Mesothelial cell of epicardium (in vitro differentiated cells): Measurements from ENCODE around the gene MS4A10. TPM values are rescaled to one million over a fixed set of nuclear protein-coding genes. Genes with fewer than 3 reads are reported as not detected.
A peak's percentile ranks its signal among the peaks of the same experiment; 100 is the strongest.

Source experiments
- DNase-seq, 2 experiments: peaks; one replicate each; pipeline ENCODE4 v3.0.0; 2021; ENCODE audit warnings: low spot score in 2 of 2; ENCODE audit not compliant: unreplicated experiment in 2 of 2
- H3K27ac Mint-ChIP-seq: 2 replicates; pipeline ENCODE4 v1.8.0; 2021; ENCODE audit warnings: mixed read lengths
- H3K27me3 Mint-ChIP-seq: 2 replicates; pipeline ENCODE4 v1.8.0; 2021; ENCODE audit warnings: low read depth, mixed read lengths
- H3K36me3 Mint-ChIP-seq: 2 replicates; pipeline ENCODE4 v1.8.0; 2021; ENCODE audit warnings: mixed read lengths
- H3K4me1 Mint-ChIP-seq: 2 replicates; pipeline ENCODE4 v1.8.0; 2021; ENCODE audit warnings: mixed read lengths
- H3K4me3 Mint-ChIP-seq: 2 replicates; pipeline ENCODE4 v1.8.0; 2021; ENCODE audit warnings: mild to moderate bottlenecking, moderate library complexity, mixed read lengths
- H3K9me3 Mint-ChIP-seq: 2 replicates; pipeline ENCODE4 v1.8.0; 2021; ENCODE audit warnings: mixed read lengths
- total RNA-seq: library from RNA; stranded (reverse); gene quantifications from 3 replicates; pipeline ENCODE4 v1.2.1, GENCODE V29; 2021
- TF ChIP-seq, protein P1 (sequence below): fragments of 200-600 bp; sonication (generic); IDR thresholded peaks from one replicate; pipeline ENCODE4 v1.5.0; 2021; ENCODE audit warnings: antibody characterized with exemption; ENCODE audit not compliant: unreplicated experiment

The MS4A10 gene
- total RNA-seq, 1 donor from 2014 or later = not detected

DNA sequence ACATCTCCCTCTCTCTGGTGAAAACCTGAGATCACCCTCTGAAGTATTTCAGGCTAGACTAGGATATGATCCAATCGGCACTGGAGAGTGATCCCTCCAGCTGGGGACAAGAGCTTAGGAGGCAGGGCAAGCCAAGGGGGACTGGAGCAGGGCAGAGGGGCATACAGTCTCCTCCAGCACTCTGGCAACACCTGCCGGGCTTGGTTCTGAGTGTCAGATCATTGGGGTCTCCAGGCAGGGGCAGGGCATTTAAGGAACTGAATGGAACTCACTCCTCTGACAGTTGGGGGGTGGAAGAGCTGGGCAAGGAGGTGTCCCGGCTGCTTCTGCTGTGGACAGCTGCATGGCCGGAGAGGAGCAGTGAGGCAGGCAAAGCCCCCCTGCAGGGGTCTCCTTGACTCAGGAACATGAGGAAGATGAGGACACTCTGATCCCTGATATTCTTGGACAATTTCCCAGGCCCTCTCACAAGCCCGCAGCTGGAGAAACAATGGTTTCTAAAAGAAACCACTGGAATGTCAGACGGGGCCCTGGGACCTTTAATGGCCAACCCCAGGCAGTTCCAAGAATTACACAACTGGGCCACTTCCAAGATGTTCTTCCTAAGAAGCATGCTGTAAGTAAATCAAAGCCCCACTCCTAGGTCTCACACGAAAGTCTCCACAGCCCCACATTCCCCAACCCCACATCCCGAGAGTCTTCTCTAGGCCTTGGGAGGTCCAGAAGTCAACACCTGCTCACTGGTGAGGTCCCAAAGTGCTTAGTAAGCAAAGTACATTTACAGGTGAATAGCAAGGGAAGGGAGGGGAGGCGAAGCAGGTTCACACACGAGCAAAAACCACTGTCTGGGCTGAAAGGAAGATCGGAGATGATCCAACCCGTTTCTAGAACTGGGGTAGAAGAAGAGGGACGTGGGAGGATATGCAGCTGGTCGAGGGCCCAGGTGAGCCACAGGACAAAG lies 55.6 kb downstream of the MS4A10 start:
- TF ChIP-seq, protein P1, sequence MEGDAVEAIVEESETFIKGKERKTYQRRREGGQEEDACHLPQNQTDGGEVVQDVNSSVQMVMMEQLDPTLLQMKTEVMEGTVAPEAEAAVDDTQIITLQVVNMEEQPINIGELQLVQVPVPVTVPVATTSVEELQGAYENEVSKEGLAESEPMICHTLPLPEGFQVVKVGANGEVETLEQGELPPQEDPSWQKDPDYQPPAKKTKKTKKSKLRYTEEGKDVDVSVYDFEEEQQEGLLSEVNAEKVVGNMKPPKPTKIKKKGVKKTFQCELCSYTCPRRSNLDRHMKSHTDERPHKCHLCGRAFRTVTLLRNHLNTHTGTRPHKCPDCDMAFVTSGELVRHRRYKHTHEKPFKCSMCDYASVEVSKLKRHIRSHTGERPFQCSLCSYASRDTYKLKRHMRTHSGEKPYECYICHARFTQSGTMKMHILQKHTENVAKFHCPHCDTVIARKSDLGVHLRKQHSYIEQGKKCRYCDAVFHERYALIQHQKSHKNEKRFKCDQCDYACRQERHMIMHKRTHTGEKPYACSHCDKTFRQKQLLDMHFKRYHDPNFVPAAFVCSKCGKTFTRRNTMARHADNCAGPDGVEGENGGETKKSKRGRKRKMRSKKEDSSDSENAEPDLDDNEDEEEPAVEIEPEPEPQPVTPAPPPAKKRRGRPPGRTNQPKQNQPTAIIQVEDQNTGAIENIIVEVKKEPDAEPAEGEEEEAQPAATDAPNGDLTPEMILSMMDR = no peak
- DNase-seq = no peak
- Mint-ChIP-seq H3K36me3 (no peaks in the 10 kb centered on the region), H3K27ac (peak overlapping the region; percentile 96), H3K4me3 (peak overlapping the region; percentile 84), H3K27me3 (peaks cover 11% of the 10 kb centered on the region), H3K9me3 (no peaks in the 10 kb centered on the region), H3K4me1 (peaks cover 48% of the 10 kb centered on the region)

DNA sequence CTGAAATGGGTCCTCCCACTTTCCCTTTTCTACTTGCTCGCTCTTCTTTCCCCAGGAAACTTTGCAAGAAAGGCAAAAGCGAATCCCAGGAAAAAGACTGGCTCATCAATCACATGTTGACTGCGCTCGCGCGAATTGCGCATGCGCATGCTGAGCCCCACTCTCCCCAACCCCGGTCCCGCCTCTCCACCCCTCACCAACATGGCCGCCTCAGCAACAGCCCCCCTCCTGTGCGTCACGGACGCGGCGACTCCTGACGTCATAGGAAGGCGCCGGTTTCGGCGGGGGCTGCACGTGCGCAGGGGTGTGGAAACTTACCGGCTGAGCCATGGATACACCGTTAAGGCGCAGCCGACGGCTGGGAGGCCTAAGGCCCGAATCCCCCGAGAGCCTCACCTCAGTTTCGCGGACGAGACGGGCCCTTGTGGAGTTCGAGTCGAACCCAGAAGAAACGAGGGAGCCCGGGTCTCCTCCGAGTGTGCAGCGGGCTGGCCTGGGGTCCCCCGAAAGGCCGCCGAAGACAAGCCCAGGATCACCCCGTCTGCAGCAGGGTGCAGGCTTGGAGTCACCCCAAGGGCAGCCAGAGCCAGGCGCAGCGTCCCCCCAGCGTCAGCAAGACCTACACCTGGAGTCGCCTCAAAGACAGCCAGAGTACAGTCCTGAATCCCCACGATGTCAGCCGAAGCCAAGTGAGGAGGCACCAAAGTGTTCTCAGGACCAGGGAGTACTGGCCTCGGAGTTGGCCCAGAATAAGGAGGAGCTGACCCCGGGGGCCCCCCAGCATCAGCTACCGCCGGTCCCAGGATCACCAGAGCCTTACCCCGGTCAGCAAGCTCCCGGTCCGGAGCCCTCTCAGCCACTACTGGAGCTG lies 56.9 kb downstream of the MS4A10 start, which contains the start of gene CCDC86:
TSS of gene CCDC86 (plus strand) at position 317 of the 871 bp plus-strand sequence. CDS start at position 329, 12 bp downstream.
- Mint-ChIP-seq H3K36me3 (no peaks in the 10 kb centered on the region), H3K9me3 (no peaks in the 10 kb centered on the region), H3K27ac (peak within 1 kb of the TSS; percentile 96), H3K4me1 (peaks cover 48% of the 10 kb centered on the region), H3K27me3 (peaks cover 4% of the 10 kb centered on the region), H3K4me3 (peak within 1 kb of the TSS; percentile 84)
- peak; percentile 98 to 100 for DNase-seq
- TF ChIP-seq, protein P1 = no peak

DNA sequence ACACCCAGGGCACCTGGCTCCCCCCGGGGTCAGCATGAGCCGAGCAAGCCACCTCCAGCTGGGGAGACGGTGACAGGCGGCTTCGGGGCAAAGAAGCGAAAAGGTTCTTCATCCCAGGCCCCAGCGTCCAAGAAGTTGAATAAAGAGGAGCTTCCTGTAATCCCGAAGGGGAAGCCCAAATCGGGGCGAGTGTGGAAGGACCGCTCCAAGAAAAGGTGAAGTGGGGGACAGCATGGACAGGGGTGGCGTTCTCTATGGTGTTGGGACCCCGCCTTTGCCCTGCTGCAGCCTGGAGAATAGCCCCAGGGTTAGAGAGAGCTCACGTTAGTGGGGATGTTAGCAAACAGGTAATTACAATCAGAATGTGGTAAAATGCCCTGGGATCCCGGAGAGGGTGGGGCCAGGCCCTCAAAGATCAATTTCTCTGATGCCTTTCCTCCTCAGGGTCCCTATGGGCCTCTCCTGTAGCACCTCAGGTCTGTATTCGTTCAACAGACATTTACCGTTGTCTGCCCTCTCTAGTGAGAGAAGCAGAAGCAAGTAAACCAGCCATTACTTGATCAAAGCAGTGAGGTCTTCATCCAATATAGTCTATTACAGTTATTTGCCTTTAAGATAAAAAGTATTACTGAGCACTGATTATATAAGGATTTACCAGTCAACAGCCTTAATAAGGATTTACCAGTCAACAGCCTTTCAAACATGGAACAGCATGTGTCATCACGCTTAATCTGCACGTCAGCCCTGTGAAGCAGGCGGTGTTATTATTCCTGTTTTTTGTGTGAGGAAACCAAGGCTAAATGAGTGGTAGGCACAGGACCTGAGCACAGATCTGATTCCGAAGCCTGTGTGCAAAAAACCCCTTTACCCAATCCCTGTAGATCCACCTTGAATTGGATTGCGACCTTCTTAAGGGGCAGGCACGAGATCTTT lies 57.8 kb downstream of the MS4A10 start:
- Mint-ChIP-seq H3K4me1 (peaks cover 48% of the 10 kb centered on the region), H3K9me3 (no peaks in the 10 kb centered on the region), H3K4me3 (peak overlapping the region; percentile 84), H3K36me3 (no peaks in the 10 kb centered on the region), H3K27me3 (no peaks in the 10 kb centered on the region), H3K27ac (peak overlapping the region; percentile 96)
- no peak for DNase-seq
- TF ChIP-seq, protein P1 = no peak

GRCh38 chr11:60844045-60844869 lies 59.1 kb downstream of the MS4A10 start:
- no peaks in the 10 kb centered on the region for H3K9me3 Mint-ChIP-seq
- TF ChIP-seq, protein P1 = no peak
- H3K36me3 Mint-ChIP-seq = peaks cover 5% of the 10 kb centered on the region
- no peaks in the 10 kb centered on the region for H3K27me3 Mint-ChIP-seq
- no peak for DNase-seq
- peaks cover 48% of the 10 kb centered on the region for H3K4me1 Mint-ChIP-seq
- H3K4me3 Mint-ChIP-seq = peak overlapping the region; percentile 84
- H3K27ac Mint-ChIP-seq = no peak overlapping the region
